Small intestine (tissue), 16 donors: ENCODE data around the gene PEX10. TPM values are rescaled to one million over a fixed set of nuclear protein-coding genes. Genes with fewer than 3 reads are reported as not detected.
A peak's percentile ranks its signal among the peaks of the same experiment; 100 is the strongest.
"Not testable (repeated sequence)": the region's sequence is repeated elsewhere in the genome, so short reads cannot be mapped to it uniquely, and the experiment has no call there.

Source experiments
- DNase-seq, 2 donors: peaks; one replicate each; pipeline versions ENCODE4 v3.0.0 to v3.0.0-alpha.2; 2013
- FAIRE-seq: peaks from 2 replicates; lab custom pipeline; 2012; peaks lifted over from hg19 to GRCh38; lab: Jason Lieb, UNC
- H3K27ac ChIP-seq, 3 donors: one replicate each; pipeline ENCODE4 v1.5.1; 2013; ENCODE audit warnings: low read length in 2 of 3, mild to moderate bottlenecking in 2 of 3, control low read depth in 1 of 3, inconsistent platforms in 1 of 3, low read depth in 1 of 3, moderate library complexity in 1 of 3
- H3K27me3 ChIP-seq, 3 donors: one replicate each; pipeline ENCODE4 v1.6.1; 2013; ENCODE audit warnings: low read length in 3 of 3, inconsistent platforms in 1 of 3; ENCODE audit not compliant: control insufficient read depth in 3 of 3, insufficient read depth in 3 of 3
- H3K36me3 ChIP-seq, 3 donors: one replicate each; pipeline ENCODE4 v1.6.1; 2013; ENCODE audit warnings: low read length in 3 of 3, inconsistent platforms in 1 of 3, low read depth in 1 of 3, mild to moderate bottlenecking in 1 of 3, moderate library complexity in 1 of 3; ENCODE audit not compliant: control insufficient read depth in 3 of 3, insufficient read depth in 2 of 3
- H3K4me1 ChIP-seq, 3 donors: one replicate each; pipeline ENCODE4 v1.6.1; 2013; ENCODE audit warnings: low read length in 2 of 3, inconsistent platforms in 1 of 3, low read depth in 1 of 3, mild to moderate bottlenecking in 1 of 3, moderate library complexity in 1 of 3; ENCODE audit not compliant: control insufficient read depth in 3 of 3, insufficient read depth in 2 of 3
- H3K4me3 ChIP-seq, 3 donors: one replicate each; pipeline ENCODE4 v1.5.1; 2013; ENCODE audit warnings: low read length in 3 of 3, control low read depth in 1 of 3, inconsistent platforms in 1 of 3, low read depth in 1 of 3, mild to moderate bottlenecking in 1 of 3, moderate library complexity in 1 of 3
- H3K9me3 ChIP-seq, 2 donors: one replicate each; pipeline ENCODE4 v1.6.1; 2013; ENCODE audit warnings: low read depth in 1 of 2, low read length in 1 of 2; ENCODE audit not compliant: control insufficient read depth in 2 of 2, insufficient read depth in 1 of 2
- WGBS, 3 donors: extraction: QIAGEN DNeasy Blood & Tissue Kit; methylation state at CpG; one replicate each; pipeline ENCODE4 v1.1.7; 2013; 5-methylcytosine and 5-hydroxymethylcytosine counted together
- long read RNA-seq, 10 donors: transcript quantifications; one replicate each; lab custom pipeline, GENCODE V29; 2026
- polyA plus RNA-seq, 4 donors: library from polyadenylated mRNA; stranded (reverse) in 3 of 4; unstranded in 1 of 4; fragments of 200-250 nt in 3 of 4; fragments of 120-200 nt in 1 of 4; gene quantifications; one replicate each; pipeline versions ENCODE4 v1.2.1 to v1.2.3, GENCODE V29; 2013
- donor health status: healthy with polysubstance abuse.
- donor health status: control.
- donor health status: control.
- donor health status: Bipolar disorder and iron deficiency.
- donor health status: healthy.

Gene PEX10
- polyA plus RNA-seq = 10 to 100 TPM; 11.9 to 22.4 (median 16.9) TPM
- long read RNA-seq, donor 1 = 0 reads
- long read RNA-seq, donor 2, transcript PEX10-202 (6 exons, 1,997 nt) = major isoform, 5 of 5 reads
- long read RNA-seq, donor 2, partial matches to known transcripts = 0 of 5 reads
- long read RNA-seq, donor 2, other reads (novel, unspliced or antisense) = 0 of 5 reads
- long read RNA-seq, donor 3, partial matches to known transcripts = 0 of 4 reads
- long read RNA-seq, donor 3, other reads (novel, unspliced or antisense) = 0 of 4 reads
- long read RNA-seq, donor 4, partial matches to known transcripts = 0 of 1 reads
- long read RNA-seq, donor 4, other reads (novel, unspliced or antisense) = 0 of 1 reads
- long read RNA-seq, donor 5 = 0 reads
- long read RNA-seq, donor 6, partial matches to known transcripts = 0 of 3 reads
- long read RNA-seq, donor 6, other reads (novel, unspliced or antisense) = 0 of 3 reads
- long read RNA-seq, donor 7 = 0 reads
- long read RNA-seq, donor 8 = 0 reads
- long read RNA-seq, donor 9, partial matches to known transcripts = 0 of 2 reads
- long read RNA-seq, donor 9, other reads (novel, unspliced or antisense) = 0 of 2 reads
- long read RNA-seq, donor 10, partial matches to known transcripts = 0 of 3 reads
- long read RNA-seq, donor 10, other reads (novel, unspliced or antisense) = 0 of 3 reads

DNA sequence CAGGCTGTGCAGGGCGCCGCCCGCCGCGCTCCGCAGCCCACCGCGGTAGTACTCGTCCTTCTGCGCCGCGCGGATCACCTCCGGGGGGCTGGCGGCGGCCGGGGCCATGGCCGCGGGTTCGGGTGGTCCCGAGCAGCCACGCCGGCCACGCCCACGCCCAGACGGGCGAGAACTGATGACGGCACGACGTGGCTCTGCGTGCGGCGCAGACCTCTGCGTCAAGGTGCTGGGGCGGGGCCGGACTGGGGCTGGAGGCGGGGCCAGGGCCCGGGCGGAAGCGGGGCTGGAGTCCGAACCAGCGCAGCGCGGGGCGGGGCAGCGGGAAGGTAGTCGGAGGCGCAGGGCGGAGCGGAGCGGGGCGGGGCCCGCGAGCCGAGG lies at the start of gene PEX10:
PEX10 (minus strand) TSS at position 170 of the 378 bp plus-strand sequence; CDS start at position 108, 62 bp downstream.
- FAIRE-seq = no peak

DNA sequence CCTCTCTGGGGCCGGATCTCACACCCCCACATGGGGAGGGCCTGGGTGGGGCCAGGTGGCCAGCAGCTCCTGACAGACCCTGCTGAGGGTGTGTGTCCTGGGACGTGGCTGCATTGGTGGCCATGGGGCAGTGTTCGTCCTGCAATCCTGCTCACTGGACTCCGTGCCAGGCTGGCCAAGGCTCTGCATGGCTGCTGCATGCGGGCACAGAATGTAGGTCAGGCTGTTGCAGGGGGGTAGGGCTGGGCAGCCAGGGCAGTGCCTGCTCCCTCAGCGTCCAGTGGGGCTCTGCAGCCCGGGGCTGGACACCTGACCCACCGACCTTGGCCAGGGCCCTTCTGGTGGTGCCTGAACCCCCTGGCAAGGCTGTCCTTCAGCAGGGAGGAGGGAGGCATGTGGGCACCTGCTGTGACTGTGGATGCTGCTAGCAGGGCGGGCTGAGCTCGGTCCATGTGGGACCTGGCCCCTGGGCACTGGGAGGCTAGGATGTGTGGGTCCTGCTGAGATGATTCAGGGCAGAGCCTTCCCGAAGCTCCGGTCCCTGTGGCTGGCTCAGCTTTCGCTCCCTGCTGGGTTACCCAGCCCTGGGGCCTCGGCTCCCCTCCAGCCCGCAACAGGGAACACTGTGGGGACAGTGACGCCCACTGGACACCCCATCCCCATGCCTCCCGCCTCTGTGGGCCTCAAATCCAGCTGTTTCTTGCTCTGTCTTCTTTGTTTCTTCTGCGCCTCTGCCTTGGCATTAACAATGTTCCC lies 48.8 kb upstream of the PEX10 start:
- Histone ChIP-seq H3K4me1 (peaks cover 0 to 5% (median 0%) of the 10 kb centered on the region in 3 donors), H3K27me3 (peaks cover 0 to 10% (median 8%) of the 10 kb centered on the region in 3 donors), H3K27ac (no peak overlapping the region), H3K9me3 (no peaks in the 10 kb centered on the region), H3K36me3 (no peaks in the 10 kb centered on the region), H3K4me3 (no peak overlapping the region)
- DNase-seq (no peak), FAIRE-seq (no peak)
- 69 to 73% (median 71%) methylated on average over 15 to 18 of the region's 18 CpGs for WGBS, 3 donors

More for the DNA sequence above, at the start of gene PEX10:
- peak; percentile 95 to 99 for DNase-seq
- Histone ChIP-seq H3K9me3 (no peaks in the 10 kb centered on the region), H3K36me3 (peaks cover 0 to 28% (median 0%) of the 10 kb centered on the region in 3 donors), H3K4me3 (peak within 1 kb of the TSS; percentile 68 to 89 (median 79)), H3K4me1 (peaks cover 0 to 37% (median 2%) of the 10 kb centered on the region in 3 donors), H3K27me3 (no peaks in the 10 kb centered on the region), H3K27ac (peak within 1 kb of the TSS; percentile 88 to 98 (median 90))
- WGBS, 3 donors = 0 to 1% (median 0%) methylated on average over 33 to 55 of the region's 55 CpGs

DNA sequence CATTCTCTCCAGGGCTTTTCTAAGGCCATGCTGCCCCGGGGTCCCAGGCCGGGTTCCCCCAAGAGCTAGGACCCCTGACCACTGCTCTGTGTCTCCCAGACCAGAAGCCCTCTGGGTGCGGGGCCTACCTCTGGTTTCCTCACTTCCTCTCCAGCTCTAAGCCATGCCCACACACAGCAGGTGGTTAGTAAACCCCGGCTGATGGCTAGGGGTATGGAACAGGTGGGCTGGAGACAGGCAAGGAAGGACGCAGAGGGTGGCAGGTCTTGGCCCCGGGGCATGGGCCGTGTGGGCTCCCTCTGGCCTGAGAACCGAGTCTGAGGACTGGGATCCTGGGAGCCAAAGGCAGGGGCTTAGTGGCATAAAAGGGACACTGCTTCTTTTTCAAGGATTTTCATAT lies 47.8 kb upstream of the PEX10 start:
- no peak for DNase-seq
- H3K36me3 ChIP-seq = no peaks in the 10 kb centered on the region
- H3K4me1 ChIP-seq = peaks cover 0 to 5% (median 0%) of the 10 kb centered on the region in 3 donors
- no peak for FAIRE-seq
- no peak overlapping the region for H3K4me3 ChIP-seq
- no peaks in the 10 kb centered on the region for H3K9me3 ChIP-seq
- 59 to 66% (median 64%) methylated on average over 8 of the region's 8 CpGs for whole genome bisulfite sequencing, 3 donors
- no peak overlapping the region for H3K27ac ChIP-seq
- H3K27me3 ChIP-seq = peaks cover 0 to 5% (median 4%) of the 10 kb centered on the region in 3 donors

GRCh38 chr1:2459757-2460156 lies 47.4 kb upstream of the PEX10 start:
- Histone ChIP-seq H3K27me3 (peaks cover 0 to 5% (median 0%) of the 10 kb centered on the region in 3 donors), H3K27ac (no peak overlapping the region), H3K36me3 (no peaks in the 10 kb centered on the region), H3K9me3 (no peaks in the 10 kb centered on the region), H3K4me1 (peaks cover 0 to 5% (median 0%) of the 10 kb centered on the region in 3 donors), H3K4me3 (no peak overlapping the region)
- DNase-seq = no peak
- 45 to 53% (median 52%) methylated on average over 23 of the region's 23 CpGs for WGBS, 3 donors
- no peak for FAIRE-seq

GRCh38 chr1:2459102-2459753 lies 46.9 kb upstream of the PEX10 start:
- not testable (repeated sequence) for H3K4me3 ChIP-seq, H3K27ac ChIP-seq, H3K27me3 ChIP-seq, H3K36me3 ChIP-seq, H3K9me3 ChIP-seq, H3K4me1 ChIP-seq, FAIRE-seq, DNase-seq
- 71 to 85% (median 77%) methylated on average over 13 to 15 of the region's 16 CpGs for WGBS, 3 donors

GRCh38 chr1:2458687-2459086 lies 46.3 kb upstream of the PEX10 start:
- Histone ChIP-seq H3K9me3 (no peaks in the 10 kb centered on the region), H3K4me1 (peaks cover 0 to 5% (median 0%) of the 10 kb centered on the region in 3 donors), H3K36me3 (no peaks in the 10 kb centered on the region), H3K4me3 (no peak overlapping the region), H3K27ac (no peak overlapping the region), H3K27me3 (peaks cover 0 to 2% (median 0%) of the 10 kb centered on the region in 3 donors)
- DNase-seq (no peak), FAIRE-seq (no peak)
- 64 to 77% (median 73%) methylated on average over 18 of the region's 18 CpGs for WGBS, 3 donors

GRCh38 chr1:2457444-2457843 lies 45.1 kb upstream of the PEX10 start:
- WGBS, 3 donors = 68 to 79% (median 71%) methylated on average over 17 of the region's 17 CpGs
- no peak for FAIRE-seq
- Histone ChIP-seq H3K9me3 (no peaks in the 10 kb centered on the region), H3K4me3 (no peak overlapping the region), H3K4me1 (no peaks in the 10 kb centered on the region), H3K27me3 (peaks cover 0 to 1% (median 0%) of the 10 kb centered on the region in 3 donors), H3K36me3 (no peaks in the 10 kb centered on the region), H3K27ac (no peak overlapping the region)
- no peak for DNase-seq
